Measurements from ENCODE around the gene CYREN.

CYREN gene

DNA sequence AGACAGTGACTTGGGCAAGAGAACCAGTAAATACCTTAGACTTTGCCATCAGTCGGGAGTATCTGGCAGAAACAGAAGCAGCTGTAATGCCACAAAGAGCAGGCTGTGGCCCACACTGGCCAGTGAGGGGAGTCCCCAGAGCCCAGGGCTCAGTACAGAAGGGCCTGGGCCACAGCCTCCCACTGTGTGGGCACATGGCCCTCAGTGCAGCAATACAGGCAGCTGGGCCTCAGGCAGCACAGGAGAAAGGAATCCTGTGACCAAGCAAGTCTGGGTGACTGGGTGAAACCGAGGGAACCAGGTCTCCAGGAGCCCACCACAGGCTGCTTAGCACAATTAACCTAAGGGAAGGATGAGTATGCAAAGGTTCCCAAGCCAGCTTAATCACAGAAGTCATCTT is 26.8 kb upstream of the CYREN start:
- DNase-seq = no peak

DNA sequence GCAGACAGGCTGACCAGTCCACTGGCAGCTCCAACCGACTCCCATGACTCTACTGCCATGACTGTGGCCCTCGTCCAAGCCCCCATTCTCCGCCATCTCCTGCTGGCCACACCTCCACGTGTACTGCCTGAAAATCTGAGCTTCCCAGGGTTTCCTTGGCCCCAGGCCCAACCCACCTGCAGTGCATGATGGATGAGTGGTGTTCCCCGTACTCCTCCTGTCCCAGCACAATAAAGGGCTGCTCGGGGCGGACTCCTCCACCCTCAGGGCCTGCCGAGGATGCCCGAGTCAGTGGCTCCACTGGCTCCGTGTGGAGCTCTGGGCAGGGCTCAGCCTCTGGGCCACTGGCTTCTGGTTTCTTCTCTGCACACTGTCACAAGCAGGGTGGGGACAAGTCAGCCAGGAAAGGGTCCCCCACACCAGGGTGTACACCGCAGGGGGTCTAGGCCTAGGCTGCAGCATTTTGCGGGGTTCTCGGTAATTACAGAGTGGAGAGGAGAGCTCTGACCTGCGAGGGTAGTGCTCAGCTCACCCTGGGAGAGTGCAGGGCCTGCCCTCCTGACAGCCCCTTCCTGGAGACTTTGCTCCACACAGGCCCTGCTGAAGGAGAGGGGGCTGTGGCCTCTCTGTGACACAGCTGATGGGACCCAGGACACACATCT is 25.6 kb upstream of the CYREN start:
- DNase-seq = no peak

DNA sequence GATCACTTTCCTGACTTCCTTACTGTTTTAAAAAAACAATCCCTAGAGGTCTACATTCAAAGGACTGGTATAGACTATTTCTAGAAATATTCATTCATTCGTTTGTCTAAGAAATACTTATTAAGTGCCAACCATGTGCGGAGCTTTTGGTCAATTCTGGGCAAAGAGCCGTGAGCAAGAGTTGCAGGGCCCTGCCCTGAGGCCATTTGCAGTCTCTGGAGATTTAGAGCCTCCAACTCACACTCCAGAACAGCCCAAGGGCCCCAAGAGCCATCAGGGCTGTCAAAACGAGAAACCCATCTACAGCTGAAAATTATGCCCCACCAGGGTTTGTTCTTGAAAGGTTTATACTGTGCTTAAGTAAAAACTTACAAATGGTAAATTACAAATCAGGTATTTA is 24.6 kb upstream of the CYREN start:
- DNase-seq = no peak

DNA sequence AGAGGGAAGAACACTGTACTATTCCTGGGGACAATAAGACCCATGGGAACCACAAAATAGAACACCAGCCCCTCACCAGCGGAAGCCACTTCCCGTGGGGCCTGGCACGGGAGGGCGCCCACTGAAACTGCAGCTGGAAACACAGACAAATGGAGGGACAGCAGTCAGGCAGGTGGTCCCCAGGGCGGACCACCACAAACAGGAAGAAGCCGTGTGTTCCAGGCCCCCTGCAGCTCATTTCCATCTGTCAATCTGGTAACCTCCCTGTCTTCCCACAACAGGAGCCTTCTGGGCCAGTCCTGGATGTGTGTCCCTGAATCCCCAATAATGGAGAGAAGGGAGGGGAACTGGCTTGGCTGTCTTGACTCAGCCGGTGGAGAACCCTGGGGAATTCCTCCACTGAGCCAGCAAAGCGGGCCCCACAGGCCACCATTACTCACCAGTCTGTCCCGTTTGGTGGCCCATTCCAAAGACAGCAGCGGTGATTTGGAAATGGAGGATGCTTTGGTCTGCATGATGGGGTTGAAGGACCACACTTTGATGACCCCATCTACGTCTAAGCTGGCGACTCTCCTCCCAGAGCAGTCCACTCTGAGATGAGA is 24.1 kb upstream of the CYREN start:
- no peak for DNase-seq

DNA sequence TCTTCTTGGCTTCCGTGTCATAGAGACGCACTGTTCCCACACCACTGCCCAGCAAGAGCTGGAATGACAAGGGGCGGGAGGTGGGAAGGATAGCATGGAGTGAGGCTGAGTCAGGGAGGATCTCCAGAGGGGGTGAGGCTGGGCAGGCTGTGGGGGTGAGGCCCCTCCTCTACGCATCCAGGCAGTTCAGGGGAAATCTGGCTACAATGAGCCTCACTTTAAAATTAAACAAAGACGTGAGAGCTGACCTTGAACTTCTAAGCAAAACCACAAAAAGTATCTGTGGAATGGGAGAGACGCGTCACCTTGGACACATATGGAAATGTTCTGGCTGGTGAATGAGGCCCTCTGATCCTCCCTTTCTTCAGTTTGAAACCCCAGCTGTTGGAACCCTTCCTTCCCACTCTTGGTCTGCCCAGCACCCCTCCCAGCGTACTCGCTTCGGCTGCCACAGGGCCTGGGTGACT is 23.1 kb upstream of the CYREN start:
- DNase-seq = peak; percentile 97

DNA sequence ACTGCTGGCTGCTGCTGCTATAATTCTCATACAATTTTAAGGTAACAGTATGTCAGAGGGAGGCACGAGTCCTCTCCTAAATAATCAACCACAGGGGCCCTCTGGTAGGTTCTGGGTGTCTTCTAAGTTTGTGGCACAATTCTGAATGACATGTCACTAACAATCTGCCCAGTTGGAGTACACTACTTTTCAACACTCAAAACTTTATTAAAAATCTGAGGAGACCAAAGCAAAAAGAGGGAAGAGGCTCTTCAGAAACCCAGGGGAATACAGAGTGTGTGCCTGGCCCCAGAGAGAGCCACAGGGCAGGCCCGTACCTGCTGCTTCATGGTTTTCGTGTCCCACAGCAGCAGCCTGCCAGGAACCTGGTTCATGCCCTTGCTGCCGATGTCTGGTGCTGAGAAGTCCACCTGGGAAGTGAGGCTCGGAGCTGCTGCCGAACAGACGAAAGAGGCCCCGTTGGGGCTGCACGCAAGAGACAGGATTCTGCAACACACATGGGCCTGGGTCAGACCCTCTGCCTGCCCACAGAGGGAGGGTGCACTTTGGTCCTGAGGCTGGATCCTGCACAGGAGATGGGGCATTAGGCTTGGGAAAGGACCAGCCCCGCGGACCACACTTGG is 22.5 kb upstream of the CYREN start:
- no peak for DNase-seq

DNA sequence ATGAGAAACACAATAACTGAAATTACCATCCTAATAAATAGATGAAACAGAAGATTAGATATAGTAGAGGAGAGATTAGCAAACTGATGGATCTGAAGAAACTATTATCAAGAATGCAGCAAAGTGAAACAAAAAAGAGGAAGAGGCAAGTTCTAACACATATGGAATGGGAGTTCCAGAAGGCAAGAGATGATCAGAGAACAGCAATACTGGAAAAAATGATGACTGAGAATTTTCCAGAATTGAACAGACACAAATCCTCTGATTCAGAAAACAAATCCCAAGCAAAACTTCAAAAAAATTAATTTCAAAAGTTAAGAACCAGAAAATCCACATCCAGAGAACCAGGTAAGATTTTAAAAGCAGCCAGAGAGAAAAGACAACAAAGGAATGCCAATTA is 20.2 kb upstream of the CYREN start:
- no peak for DNase-seq

DNA sequence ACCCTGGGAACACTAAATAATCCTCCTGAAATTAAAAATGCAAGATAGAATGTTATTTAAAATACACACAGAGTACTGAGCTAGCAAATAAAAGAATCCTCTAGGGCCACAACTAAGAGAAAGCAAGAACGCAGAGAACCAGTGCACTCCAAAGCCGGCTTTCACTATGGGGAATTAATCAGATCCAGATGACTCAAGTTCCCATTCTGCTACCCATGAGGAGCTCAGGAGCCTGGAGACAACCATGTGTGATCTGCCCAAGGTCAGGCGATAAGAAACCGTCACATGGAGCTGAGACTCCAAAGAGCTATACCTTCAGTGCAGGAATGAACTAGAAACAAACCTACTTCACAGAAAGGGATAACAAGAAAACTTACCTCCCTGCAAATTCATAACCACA is 19.5 kb upstream of the CYREN start:
- DNase-seq = peak; percentile 79

DNA sequence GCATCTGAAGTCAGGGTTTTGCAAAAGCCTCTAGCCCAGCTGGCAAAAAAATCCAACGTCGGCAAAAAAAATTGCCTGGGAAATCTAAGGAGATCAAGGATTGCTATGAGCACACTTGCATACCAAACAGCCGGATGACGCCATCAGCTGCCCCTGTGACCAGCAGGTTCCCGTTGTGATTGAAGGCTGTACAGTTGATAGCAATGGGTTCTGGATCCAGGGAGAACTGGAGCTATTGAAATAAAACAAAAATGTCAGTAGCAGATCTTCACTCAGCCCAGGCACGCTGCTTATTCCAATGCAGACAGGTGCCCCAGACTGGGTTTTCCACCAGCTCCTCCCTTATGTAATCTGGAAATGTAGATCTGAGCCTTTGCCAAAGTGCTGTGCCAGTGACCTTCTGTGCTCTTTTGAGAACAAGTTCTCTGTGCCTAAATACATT is 18.7 kb upstream of the CYREN start:
- DNase-seq = no peak

DNA sequence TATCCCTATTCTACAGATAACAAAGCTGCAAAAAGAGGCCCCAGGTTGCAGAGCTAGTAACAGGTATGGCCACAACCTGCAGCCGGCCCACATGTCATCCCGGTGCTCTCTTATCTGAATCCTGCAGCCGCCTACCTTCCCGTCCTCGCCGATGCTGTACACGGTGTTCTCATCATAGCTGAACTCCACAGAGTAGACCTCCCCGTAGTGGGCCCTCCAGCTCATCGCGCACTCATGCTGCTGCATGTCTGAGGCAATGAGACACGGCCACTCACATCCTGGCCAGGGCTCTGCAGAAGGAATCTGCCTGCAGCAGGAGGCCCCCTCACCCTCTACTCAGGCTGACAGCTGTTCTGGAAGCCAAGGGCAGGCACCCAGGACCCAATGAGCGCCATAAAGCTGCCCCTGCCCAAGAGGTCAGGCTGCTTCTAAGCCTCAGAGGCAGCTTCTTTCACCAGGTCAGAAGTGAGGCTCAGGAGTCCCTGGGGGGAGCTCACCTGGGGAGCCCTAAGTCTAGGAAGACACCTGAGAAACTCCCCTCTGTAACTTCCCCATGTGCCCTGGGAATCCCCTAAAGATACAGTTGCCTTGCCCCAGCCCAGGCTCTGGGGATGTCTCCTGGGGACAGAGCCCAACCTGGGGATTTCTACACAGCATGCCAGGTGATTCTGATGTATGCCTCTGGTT is 17.9 kb upstream of the CYREN start:
- DNase-seq = no peak

DNA sequence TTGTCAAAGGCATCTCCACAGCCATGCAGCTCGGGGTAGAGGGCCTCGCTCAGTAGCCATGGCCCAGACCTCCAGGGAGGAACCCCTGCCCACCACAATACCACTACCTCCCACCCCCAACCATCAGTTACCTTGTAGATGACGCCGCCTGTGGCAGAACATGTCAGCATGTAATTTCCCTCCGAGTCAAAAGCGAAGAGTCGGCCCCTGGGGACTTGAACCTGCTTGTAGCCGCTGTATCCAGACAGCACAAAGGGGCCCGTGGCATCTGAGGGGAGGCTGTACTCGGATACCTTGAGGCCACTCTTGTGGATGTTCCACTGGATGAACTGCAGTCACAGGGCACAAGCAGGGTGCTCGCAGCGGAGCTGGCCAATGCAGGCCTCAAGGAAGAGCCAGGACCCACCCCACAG is 16.3 kb upstream of the CYREN start:
- no peak for DNase-seq

DNA sequence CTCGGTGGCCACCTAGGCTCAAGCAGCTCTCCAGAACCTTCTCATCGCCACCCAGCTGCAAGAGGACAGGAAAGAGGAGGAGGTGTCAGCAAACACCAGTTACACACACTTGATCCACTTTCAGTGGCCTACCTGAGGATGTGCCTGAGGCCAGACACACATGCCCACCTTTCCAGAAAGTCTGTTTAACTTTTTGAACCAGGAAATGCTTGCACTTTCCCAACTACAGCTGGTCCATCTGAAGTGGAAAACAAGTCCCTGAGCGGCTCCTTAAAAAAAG is 15.7 kb upstream of the CYREN start:
- DNase-seq = no peak

DNA sequence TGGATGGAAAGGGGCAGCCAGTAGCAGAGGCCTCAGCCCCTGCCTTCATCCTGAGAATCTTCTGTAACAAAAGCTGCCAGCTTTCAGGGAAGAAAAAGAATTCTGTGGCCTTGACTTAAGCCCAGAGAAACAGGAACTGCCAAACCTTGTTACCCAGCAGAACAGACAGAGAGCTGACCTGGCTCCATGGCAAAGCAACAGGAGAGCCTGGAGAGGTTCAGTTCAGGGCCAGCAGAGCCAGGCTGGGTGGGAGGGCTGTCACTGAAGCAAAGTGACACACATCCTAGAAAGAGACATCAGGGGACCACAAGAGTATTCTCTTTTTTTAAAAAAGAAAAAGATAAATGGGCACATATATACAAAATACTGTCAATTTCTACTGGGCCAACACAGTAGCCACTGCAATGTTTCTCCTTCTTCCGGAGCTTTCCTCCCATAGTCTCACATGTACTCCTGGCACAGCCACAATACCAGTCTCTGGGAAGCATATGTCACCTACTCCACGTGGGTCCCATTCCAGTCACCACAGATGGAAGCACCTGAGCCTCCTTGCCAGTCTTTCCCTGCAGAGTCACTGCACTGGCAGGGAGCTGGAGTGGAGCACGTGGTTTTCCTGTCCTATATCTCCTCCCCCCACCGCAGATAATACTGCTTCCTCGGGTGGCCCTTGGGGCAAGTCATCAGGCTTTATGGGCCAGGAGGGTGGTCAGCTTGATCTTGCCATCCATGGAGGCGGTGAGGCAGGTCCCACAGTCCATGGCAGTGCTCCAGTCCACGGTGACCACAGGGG is 15.2 kb upstream of the CYREN start:
- no peak for DNase-seq

DNA sequence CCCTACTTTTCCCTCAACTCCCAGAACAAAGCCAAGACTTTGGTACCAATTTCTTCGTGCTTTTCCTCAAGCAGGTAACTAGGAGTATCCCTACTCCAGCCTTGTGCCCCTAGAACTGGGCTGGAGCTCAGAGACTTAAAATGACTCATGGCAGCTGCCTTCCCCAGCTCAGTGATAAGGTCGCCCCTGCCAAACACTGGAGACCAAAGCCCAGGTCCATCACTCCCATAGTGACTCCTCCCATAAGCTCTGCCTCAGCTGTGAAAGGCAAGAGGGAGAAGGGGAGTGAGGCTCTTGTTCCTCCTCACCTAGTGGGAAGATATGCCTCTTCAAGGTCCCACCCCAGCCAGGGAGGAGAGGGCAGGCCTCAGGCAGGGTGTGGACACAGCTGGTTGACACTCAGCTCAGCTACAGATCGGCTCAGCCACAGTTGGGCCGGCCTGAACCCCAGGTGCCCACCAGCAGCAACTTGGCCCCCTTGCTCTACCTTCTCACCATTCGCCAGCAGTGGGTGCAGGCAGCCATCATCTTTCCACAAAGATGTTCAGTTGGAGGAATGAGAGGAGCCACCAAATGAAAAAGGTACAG is 13.8 kb upstream of the CYREN start:
- DNase-seq = no peak

DNA sequence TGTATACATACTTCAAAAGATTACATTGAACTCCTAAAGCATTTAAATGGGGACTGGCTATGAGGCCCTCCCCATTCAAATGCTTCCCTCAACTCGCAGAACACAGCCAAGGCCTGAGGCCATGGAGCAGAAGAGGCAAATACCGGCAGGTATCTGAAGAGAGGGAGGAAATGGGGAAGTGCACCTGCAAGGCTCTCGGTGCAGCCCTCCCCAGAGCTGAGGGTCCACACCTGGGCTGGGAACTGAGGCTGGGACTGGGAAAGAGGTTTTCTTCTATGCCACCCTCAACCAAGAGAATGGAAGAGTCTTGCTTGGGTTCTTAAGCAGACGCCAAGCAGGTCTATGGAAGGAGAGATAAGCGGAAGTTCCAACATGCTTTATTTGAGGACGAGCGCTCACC is 13.0 kb upstream of the CYREN start:
- no peak for DNase-seq

DNA sequence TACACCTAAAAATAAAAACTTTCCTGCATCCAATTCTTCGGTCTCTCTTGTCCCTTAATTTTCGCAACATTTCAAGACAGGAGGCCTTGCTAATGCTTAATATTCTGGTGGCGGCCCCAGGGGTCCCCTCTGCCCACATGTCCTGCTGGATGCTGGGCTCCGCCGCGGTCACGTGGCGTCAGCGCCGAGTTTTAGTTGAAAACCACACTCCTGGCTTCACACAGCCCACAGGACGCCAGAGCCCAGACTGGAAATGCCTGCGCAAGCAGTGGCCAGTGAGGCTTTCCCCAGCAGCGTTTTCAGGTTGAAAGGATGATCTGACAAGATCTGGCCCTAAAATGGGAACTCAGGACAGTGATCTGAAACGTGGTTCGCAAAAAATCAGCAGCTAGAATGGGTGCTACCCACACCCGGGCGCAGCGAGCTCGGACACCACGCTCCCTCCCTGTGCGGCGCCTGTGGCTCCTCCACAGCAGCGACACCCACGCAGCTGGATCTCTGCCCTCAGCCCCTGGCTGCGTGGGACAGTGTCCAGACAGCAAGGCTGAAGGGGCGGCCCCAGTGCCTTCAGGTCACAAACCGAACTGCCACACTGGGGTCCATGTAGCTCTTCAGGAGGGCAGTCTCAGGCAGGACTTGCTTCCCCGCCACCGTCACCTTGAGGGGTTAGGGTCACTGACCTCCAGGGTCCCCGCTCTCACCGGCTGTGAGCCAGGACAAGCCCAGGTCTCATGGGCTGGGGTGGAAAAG is 11.6 kb upstream of the CYREN start:
- no peak for DNase-seq

DNA sequence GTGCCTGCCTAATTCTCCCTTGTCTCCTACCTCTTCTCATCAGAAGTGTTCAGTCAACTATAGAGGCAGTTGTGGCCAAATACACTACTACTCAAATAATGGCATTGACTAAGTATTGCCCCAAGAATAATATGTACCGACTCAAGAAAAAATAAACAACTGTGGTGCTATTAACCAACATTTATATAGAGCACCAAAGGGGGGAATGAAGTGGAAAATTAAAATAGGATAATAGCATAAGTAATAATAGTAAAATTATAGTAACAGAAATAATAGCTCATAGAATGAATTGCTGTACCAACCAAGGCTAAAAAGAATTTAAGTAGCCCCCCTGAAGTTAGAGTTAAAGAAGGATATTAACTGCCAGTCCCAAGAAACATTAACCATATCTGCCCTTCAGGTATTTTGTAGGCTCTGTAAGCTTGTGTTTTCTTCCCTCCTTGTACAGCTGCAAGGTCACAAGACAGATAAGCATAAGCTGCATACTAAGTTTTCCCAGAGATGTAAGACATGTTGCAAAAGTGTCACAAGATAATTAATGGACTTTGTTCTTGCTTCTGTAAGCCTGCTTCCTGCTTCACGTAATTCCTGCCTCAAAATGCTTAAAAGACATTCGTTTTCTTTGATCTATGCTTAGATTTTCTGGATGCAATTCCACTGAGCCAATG is 10.9 kb upstream of the CYREN start:
- DNase-seq = no peak

DNA sequence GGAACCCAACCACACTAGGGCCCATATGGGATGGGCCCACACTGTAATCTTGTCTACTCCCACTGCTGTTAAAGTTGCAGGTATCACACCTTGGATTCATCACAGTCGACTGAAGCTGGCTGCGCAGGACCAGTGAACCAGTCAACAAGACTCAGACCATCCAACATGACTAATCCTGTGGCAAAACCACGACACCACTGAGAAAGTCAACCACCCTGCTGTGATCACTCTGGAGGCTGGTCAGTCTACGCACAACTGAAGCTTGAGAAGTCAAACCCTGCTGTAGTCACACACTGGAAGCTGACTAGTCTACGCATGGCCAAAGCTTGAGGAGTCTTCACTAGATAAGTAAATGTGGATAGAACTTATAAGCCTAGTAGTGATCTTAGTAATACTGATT is 9.6 kb upstream of the CYREN start:
- DNase-seq = no peak

DNA sequence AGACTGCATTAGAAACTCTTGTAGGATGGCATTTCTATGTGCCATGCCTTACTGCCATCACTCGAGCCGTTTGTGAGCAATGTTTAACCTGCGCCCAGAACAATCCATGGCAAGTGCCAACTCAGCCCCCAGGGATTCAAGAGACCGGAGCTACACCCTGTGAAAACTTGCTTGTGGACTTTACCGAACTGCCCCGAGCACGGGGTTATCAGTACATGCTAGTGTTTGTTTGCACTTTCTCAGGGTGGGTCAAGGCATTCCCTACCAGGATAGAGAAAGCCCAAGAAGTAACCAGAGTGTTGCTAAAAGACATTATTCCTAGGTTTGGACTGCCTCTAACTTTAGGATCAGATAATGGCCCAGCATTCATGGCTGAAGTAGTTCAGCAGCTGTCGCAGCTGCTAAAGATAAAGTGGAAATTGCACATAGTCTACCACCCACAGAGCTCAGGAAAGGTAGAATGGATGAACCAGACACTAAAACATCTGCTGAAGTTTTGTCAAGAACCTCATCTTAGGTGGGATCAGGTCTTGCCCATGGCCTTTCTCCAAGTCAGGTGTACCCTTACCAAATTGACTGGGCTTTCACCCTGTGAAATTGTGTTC is 8.9 kb upstream of the CYREN start:
- no peak for DNase-seq

DNA sequence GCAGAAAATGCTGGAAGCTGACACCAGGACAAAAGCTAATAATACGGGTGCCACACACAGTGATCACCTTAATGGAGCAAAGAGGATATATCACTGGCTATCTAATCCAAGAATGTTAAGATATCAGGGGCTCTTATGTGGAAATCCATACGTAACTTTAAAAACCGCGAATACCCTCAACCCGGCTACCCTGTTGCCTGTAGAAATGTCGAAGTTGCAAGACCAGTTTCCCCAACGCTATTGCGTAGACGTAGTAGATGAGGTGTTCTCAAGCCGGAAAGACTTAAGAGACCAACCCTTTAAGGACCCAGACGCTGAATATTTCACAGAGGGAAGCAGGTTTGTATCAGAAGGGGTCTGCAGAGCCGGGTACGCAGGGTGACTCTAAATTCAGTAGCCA is 7.9 kb upstream of the CYREN start:
- no peak for DNase-seq

Measured in fibroblast of skin of abdomen (primary cell).